H1 (cell line): Measurements from ENCODE around the gene RALGAPB. TPM values are rescaled to one million over a fixed set of nuclear protein-coding genes. Genes with fewer than 3 reads are reported as not detected.

Experiments used
- CTCF ChIA-PET: fragments of 300-600 bp; sonication (Branson Sonifier 250); formaldehyde crosslinking; loops from one replicate; lab custom pipeline; 2021; ENCODE audit not compliant: partially characterized antibody; lab: Charles Lee
- POLR2A ChIA-PET: fragments of 300-600 bp; sonication (Branson Sonifier 250); formaldehyde crosslinking; loops from one replicate; lab custom pipeline; 2021; ENCODE audit warnings: inconsistent platforms; ENCODE audit not compliant: partially characterized antibody; lab: Charles Lee
- DNase-seq, 2 experiments: peaks; one replicate each; pipeline versions ENCODE4 v3.0.0 to v3.0.0-alpha.2; 2010 to 2022; ENCODE audit warnings: low spot score in 2 of 2, low read depth in 1 of 2, mixed read lengths in 1 of 2
- FAIRE-seq: peaks from 2 replicates; lab custom pipeline; 2011; peaks lifted over from hg19 to GRCh38; lab: Jason Lieb, UNC
- H2AFZ ChIP-seq: 2 replicates; pipeline ENCODE4 v1.8.1; 2012; ENCODE audit warnings: low read length, inconsistent platforms
- H2AK5ac ChIP-seq: 2 replicates; pipeline ENCODE4 v1.6.1; 2013; ENCODE audit warnings: low read depth, low read length
- H2BK120ac ChIP-seq: replicated peaks from 2 replicates; pipeline ENCODE3; 2013; ENCODE audit warnings: low read depth, low read length, inconsistent platforms
- H2BK12ac ChIP-seq: 2 replicates; pipeline ENCODE4 v1.6.1; 2013; ENCODE audit warnings: low read depth, low read length
- H2BK15ac ChIP-seq: 2 replicates; pipeline ENCODE4 v1.6.1; 2013; ENCODE audit warnings: low read length
- H2BK20ac ChIP-seq: 2 replicates; pipeline ENCODE4 v1.6.1; 2013; ENCODE audit warnings: low read length
- H2BK5ac ChIP-seq: 2 replicates; pipeline ENCODE4 v1.6.1; 2013; ENCODE audit warnings: low read depth, low read length
- H3K14ac ChIP-seq: 2 replicates; pipeline ENCODE4 v1.6.1; 2013; ENCODE audit warnings: inconsistent platforms; ENCODE audit not compliant: insufficient read length
- H3K18ac ChIP-seq: 2 replicates; pipeline ENCODE4 v1.6.1; 2013; ENCODE audit warnings: low read length; ENCODE audit errors: extremely low read depth
- H3K23ac ChIP-seq: 2 replicates; pipeline ENCODE4 v1.6.1; 2013; ENCODE audit warnings: inconsistent platforms; ENCODE audit not compliant: insufficient read length
- H3K23me2 ChIP-seq: 2 replicates; pipeline ENCODE4 v1.6.1; 2013; ENCODE audit warnings: low read depth, low read length
- H3K27ac ChIP-seq: 2 replicates; pipeline ENCODE4 v1.6.1; 2011; ENCODE audit warnings: low read depth, low read length, inconsistent platforms
- H3K27me3 ChIP-seq, 4 experiments: replicated peaks in 1 of 4; 1 replicate in 1 of 4; 2 replicates in 3 of 4; pipeline versions ENCODE4 v1.6.1 to v1.8.1; 2011 to 2013; ENCODE audit warnings: low read length in 3 of 4, mild to moderate bottlenecking in 3 of 4, inconsistent platforms in 2 of 4, mixed read lengths in 2 of 4, moderate library complexity in 1 of 4; ENCODE audit not compliant: control insufficient read depth in 3 of 4, insufficient read depth in 3 of 4; ENCODE audit errors: extremely low read depth in 1 of 4
- H3K36me3 ChIP-seq, 4 experiments: 2 replicates each; pipeline versions ENCODE4 v1.6.1 to v1.8.1; 2011 to 2013; ENCODE audit warnings: mild to moderate bottlenecking in 4 of 4, low read length in 3 of 4, moderate library complexity in 2 of 4, control low read depth in 1 of 4, inconsistent platforms in 1 of 4; ENCODE audit not compliant: insufficient read depth in 4 of 4, control insufficient read depth in 2 of 4
- H3K4ac ChIP-seq: replicated peaks from 2 replicates; pipeline ENCODE3; 2013; ENCODE audit warnings: low read length, low read depth, mixed read lengths, inconsistent platforms; ENCODE audit not compliant: insufficient read length
- H3K4me1 ChIP-seq, 4 experiments: replicated peaks in 1 of 4; 1 replicate in 1 of 4; 2 replicates in 3 of 4; pipeline versions ENCODE4 v1.6.1 to v1.8.1; 2011 to 2013; ENCODE audit warnings: low read length in 3 of 4, inconsistent platforms in 2 of 4, mixed read lengths in 1 of 4; ENCODE audit not compliant: insufficient read depth in 4 of 4, control insufficient read depth in 3 of 4
- H3K4me2 ChIP-seq, 2 experiments: 2 replicates each; pipeline versions ENCODE4 v1.6.1 to v1.8.1; 2011 to 2013; ENCODE audit warnings: low read depth in 2 of 2, low read length in 2 of 2, control low read depth in 1 of 2, inconsistent platforms in 1 of 2, mild to moderate bottlenecking in 1 of 2; ENCODE audit not compliant: insufficient read depth in 1 of 2
- H3K4me3 ChIP-seq, 4 experiments: fragments of 200-600, 300-600 bp in 1 of 4; sonication (generic), shearing (Covaris generic), sonication (Bioruptor Twin) in 1 of 4; 2 replicates each; pipeline versions ENCODE4 v1.5.1 to v1.8.1; 2011 to 2016; ENCODE audit warnings: low read length in 4 of 4, low read depth in 3 of 4, control low read depth in 2 of 4, inconsistent platforms in 2 of 4, mild to moderate bottlenecking in 2 of 4, mixed read lengths in 1 of 4, moderate library complexity in 1 of 4; ENCODE audit not compliant: insufficient read depth in 2 of 4; ENCODE audit errors: extremely low read depth in 1 of 4
- H3K56ac ChIP-seq: replicated peaks from 2 replicates; pipeline ENCODE3; 2013; ENCODE audit warnings: low read depth, mild to moderate bottlenecking, mixed read lengths, low read length, inconsistent platforms; ENCODE audit not compliant: insufficient read length
- H3K79me1 ChIP-seq: 2 replicates; pipeline ENCODE4 v1.6.1; 2013; ENCODE audit warnings: low read depth, low read length, control low read depth
- H3K79me2 ChIP-seq, 2 experiments: 2 replicates each; pipeline versions ENCODE4 v1.6.1 to v1.8.1; 2012 to 2013; ENCODE audit warnings: low read length in 2 of 2, mild to moderate bottlenecking in 2 of 2, inconsistent platforms in 1 of 2; ENCODE audit not compliant: insufficient read depth in 2 of 2, control insufficient read depth in 1 of 2
- H3K9ac ChIP-seq, 4 experiments: replicated peaks in 1 of 4; 1 replicate in 1 of 4; 2 replicates in 3 of 4; pipeline versions ENCODE4 v1.6.1 to v1.8.1; 2011 to 2013; ENCODE audit warnings: low read depth in 3 of 4, low read length in 3 of 4, control low read depth in 2 of 4, mild to moderate bottlenecking in 2 of 4, moderate library complexity in 2 of 4, inconsistent platforms in 1 of 4; ENCODE audit errors: extremely low read depth in 1 of 4
- H3K9me3 ChIP-seq, 2 experiments: 2 replicates each; pipeline versions ENCODE4 v1.6.1 to v1.8.1; 2012 to 2013; ENCODE audit warnings: mild to moderate bottlenecking in 2 of 2, moderate library complexity in 2 of 2, control low read depth in 1 of 2, inconsistent platforms in 1 of 2, low read depth in 1 of 2, low read length in 1 of 2, mixed read lengths in 1 of 2; ENCODE audit not compliant: insufficient read depth in 2 of 2
- H4K20me1 ChIP-seq, 2 experiments: replicated peaks in 1 of 2; 2 replicates each; pipeline versions ENCODE3 to v1.8.1; 2011 to 2013; ENCODE audit warnings: inconsistent platforms in 2 of 2, low read length in 2 of 2, mild to moderate bottlenecking in 1 of 2; ENCODE audit not compliant: insufficient read depth in 2 of 2, control insufficient read depth in 1 of 2
- H4K5ac ChIP-seq: 2 replicates; pipeline ENCODE4 v1.6.1; 2013; ENCODE audit warnings: low read length, low read depth, mixed read lengths, inconsistent platforms; ENCODE audit not compliant: insufficient read length
- H4K8ac ChIP-seq: 2 replicates; pipeline ENCODE4 v1.8.0; 2013; ENCODE audit warnings: mild to moderate bottlenecking, moderate library complexity, low read length, inconsistent platforms; ENCODE audit not compliant: insufficient read depth; ENCODE audit errors: extremely low read depth
- H4K91ac ChIP-seq: replicated peaks from 2 replicates; pipeline ENCODE3; 2013; ENCODE audit warnings: low read length, mixed read lengths, inconsistent platforms; ENCODE audit not compliant: insufficient read length
- CTBP2 ChIP-seq: IDR thresholded peaks from 2 replicates; pipeline ENCODE4 v1.7.0; 2011; ENCODE audit warnings: borderline replicate concordance, mild to moderate bottlenecking, moderate library complexity, mixed read lengths, low read length; ENCODE audit not compliant: insufficient read depth, insufficient read length
- FOSL1 ChIP-seq: IDR thresholded peaks from 2 replicates; pipeline ENCODE4 v1.6.1; 2011; ENCODE audit warnings: mild to moderate bottlenecking, low read depth, low read length, moderate library complexity; ENCODE audit not compliant: insufficient read depth
- GABPA ChIP-seq: IDR thresholded peaks from 2 replicates; pipeline ENCODE4 v1.6.1; 2011; ENCODE audit warnings: mild to moderate bottlenecking, low read length, moderate library complexity, borderline replicate concordance; ENCODE audit not compliant: insufficient read depth
- MAFK ChIP-seq: IDR thresholded peaks from 2 replicates; pipeline ENCODE4 v1.6.1; 2012; ENCODE audit warnings: low read depth, mild to moderate bottlenecking, improper control_type of control experiment, low read length
- NANOG ChIP-seq: IDR thresholded peaks from 2 replicates; pipeline ENCODE4 v1.6.1; 2011; ENCODE audit warnings: low read length, low read depth, mild to moderate bottlenecking, inconsistent platforms; ENCODE audit not compliant: insufficient read depth, poor library complexity, severe bottlenecking
- NRF1 ChIP-seq: IDR thresholded peaks from 2 replicates; pipeline ENCODE4 v1.6.1; 2011; ENCODE audit warnings: mild to moderate bottlenecking, low read depth, low read length, improper control_type of control experiment
- POLR2AphosphoS5 ChIP-seq: IDR thresholded peaks from 2 replicates; pipeline ENCODE4 v1.6.1; 2011; ENCODE audit warnings: low read depth, low read length
- SUZ12 ChIP-seq: fragments of 200-600 bp; sonication (generic); IDR thresholded peaks from 2 replicates; pipeline ENCODE4 v1.6.1; 2012; ENCODE audit warnings: mild to moderate bottlenecking, inconsistent platforms, low read length, moderate library complexity, mixed read lengths
- WGBS, 2 experiments: shearing (Covaris generic) in 1 of 2; methylation state at CpG; one replicate each; pipeline versions ENCODE4 v1.1.6 to v1.1.7; 2013 to 2015; ENCODE audit warnings: low lambda C conversion rate in 2 of 2, mixed read lengths in 2 of 2, inconsistent platforms in 1 of 2, low coverage in 1 of 2, missing lambda C conversion rate in 1 of 2; ENCODE audit not compliant: insufficient replicate concordance in 2 of 2, insufficient coverage in 1 of 2, insufficient read length in 1 of 2; ENCODE audit errors: extremely low coverage in 1 of 2, missing lambda C conversion rate in 1 of 2; 5-methylcytosine and 5-hydroxymethylcytosine counted together
- polyA plus RNA-seq, 7 experiments: library from polyadenylated mRNA; depleted of rRNA in 3 of 7; stranded (reverse) in 5 of 7; unstranded in 2 of 7; fragments of >200 nt in 5 of 7; fragments of 200-250 nt in 2 of 7; gene quantifications; 1 replicate in 5 of 7; 2 replicates in 1 of 7; 4 replicates in 1 of 7; pipeline versions ENCODE4 v1.2.1 to v1.2.3, GENCODE V29; 2011 to 2013; ENCODE audit warnings: missing spikeins in 2 of 7, mixed read lengths in 2 of 7
- total RNA-seq: library from RNA; stranded (reverse); fragmentation: NEBNext Ultra II Directional; extraction: Animal tissue kit (Norgen Biotek cat#: 25700); gene quantifications from 2 replicates; pipeline ENCODE4 v1.2.1, GENCODE V29; 2021

Gene RALGAPB
- total and polyA plus RNA-seq, 2 of the 8 experiments (the other 6 are each of a cell fraction or from before 2014, with no cell fraction given) = 10.6 to 35.1 TPM

DNA sequence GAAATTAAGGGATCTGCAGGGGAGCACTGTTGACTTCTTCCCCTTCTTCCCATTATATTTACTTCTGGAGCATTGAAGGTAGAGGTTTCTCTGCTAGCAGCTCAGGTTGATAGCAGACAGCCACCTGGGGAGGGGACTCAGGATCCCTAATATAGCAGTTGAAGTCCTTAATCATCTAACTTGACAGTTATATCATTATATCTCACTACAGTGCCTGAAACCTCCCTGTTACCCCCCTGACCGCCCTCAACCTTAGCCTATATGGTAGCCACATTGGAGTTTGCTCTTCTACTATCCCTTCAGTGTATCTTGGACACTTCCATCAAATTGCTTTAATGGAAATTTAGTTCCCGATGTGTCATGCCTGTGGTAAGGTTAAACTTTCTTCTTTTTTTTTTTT, 7.0 kb downstream of the RALGAPB start:
- Histone ChIP-seq H3K14ac (no peak overlapping the region), H3K4ac (no peak overlapping the region), H3K56ac (no peak overlapping the region), H4K5ac (no peak overlapping the region), H2AFZ (no peak overlapping the region), H2AK5ac (no peak overlapping the region), H3K9ac (no peak overlapping the region), H3K27me3 (no peaks in the 10 kb centered on the region; a peak in 1 of 7 replicates), H3K23ac (no peak overlapping the region), H2BK5ac (no peak overlapping the region), H4K8ac (no peak overlapping the region), H3K79me2 (peaks cover 16 to 76% of the 10 kb centered on the region in 2 experiments), H2BK12ac (no peak overlapping the region), H3K4me1 (no peaks in the 10 kb centered on the region), H3K23me2 (no peaks in the 10 kb centered on the region), H3K4me2 (no peak overlapping the region), H4K91ac (no peak overlapping the region), H4K20me1 (peaks cover 0 to 13% of the 10 kb centered on the region in 2 experiments), H3K4me3 (no peak overlapping the region), H3K79me1 (peaks cover 9% of the 10 kb centered on the region; the same call in 1 of the 2 replicates), H3K18ac (no peak overlapping the region), H3K27ac (no peak overlapping the region), H3K36me3 (no peaks in the 10 kb centered on the region), H2BK20ac (no peak overlapping the region), H2BK15ac (no peak overlapping the region), H3K9me3 (no peaks in the 10 kb centered on the region), H2BK120ac (no peak overlapping the region)
- FAIRE-seq (no peak), DNase-seq (no peak)
- CTCF ChIA-PET = interaction anchor here (0.6 to 0.9 kb wide), 2 partner anchors 32 to 150 kb away, joined by 3 read pairs; no protein-coding TSS in a partner anchor
- POLR2A ChIA-PET = interaction anchor here (0.6 kb wide), 1 partner anchor 45 kb away, joined by 3 read pairs; no protein-coding TSS in a partner anchor
- no peak for TF ChIP-seq FOSL1
- no peak for TF ChIP-seq CTBP2
- TF ChIP-seq NANOG = no peak
- TF ChIP-seq GABPA = no peak
- TF ChIP-seq POLR2AphosphoS5 = no peak
- no peak for TF ChIP-seq MAFK
- no peak for TF ChIP-seq SUZ12
- TF ChIP-seq NRF1 = no peak
- 77% methylated on average over 2 of the region's 2 CpGs; no CpG with 5 or more reads in 1 of the 2 experiments for WGBS, 2 experiments
